H1 (cell line): ENCODE results near the gene AURKB. TPM values are rescaled to one million over a fixed set of nuclear protein-coding genes. Genes with fewer than 3 reads are reported as not detected.
A peak's percentile ranks its signal among the peaks of the same experiment; 100 is the strongest.

Experiments
- CTCF ChIA-PET: fragments of 300-600 bp; sonication (Branson Sonifier 250); formaldehyde crosslinking; loops from one replicate; lab custom pipeline; 2021; ENCODE audit not compliant: partially characterized antibody; lab: Charles Lee
- POLR2A ChIA-PET: fragments of 300-600 bp; sonication (Branson Sonifier 250); formaldehyde crosslinking; loops from one replicate; lab custom pipeline; 2021; ENCODE audit warnings: inconsistent platforms; ENCODE audit not compliant: partially characterized antibody; lab: Charles Lee
- DNase-seq, 2 experiments: peaks; one replicate each; pipeline versions ENCODE4 v3.0.0 to v3.0.0-alpha.2; 2010 to 2022; ENCODE audit warnings: low spot score in 2 of 2, low read depth in 1 of 2, mixed read lengths in 1 of 2
- FAIRE-seq: peaks from 2 replicates; lab custom pipeline; 2011; peaks lifted over from hg19 to GRCh38; lab: Jason Lieb, UNC
- H2AFZ ChIP-seq: 2 replicates; pipeline ENCODE4 v1.8.1; 2012; ENCODE audit warnings: low read length, inconsistent platforms
- H2AK5ac ChIP-seq: 2 replicates; pipeline ENCODE4 v1.6.1; 2013; ENCODE audit warnings: low read depth, low read length
- H2BK120ac ChIP-seq: replicated peaks from 2 replicates; pipeline ENCODE3; 2013; ENCODE audit warnings: low read depth, low read length, inconsistent platforms
- H2BK12ac ChIP-seq: 2 replicates; pipeline ENCODE4 v1.6.1; 2013; ENCODE audit warnings: low read depth, low read length
- H2BK15ac ChIP-seq: 2 replicates; pipeline ENCODE4 v1.6.1; 2013; ENCODE audit warnings: low read length
- H2BK20ac ChIP-seq: 2 replicates; pipeline ENCODE4 v1.6.1; 2013; ENCODE audit warnings: low read length
- H2BK5ac ChIP-seq: 2 replicates; pipeline ENCODE4 v1.6.1; 2013; ENCODE audit warnings: low read depth, low read length
- H3K14ac ChIP-seq: 2 replicates; pipeline ENCODE4 v1.6.1; 2013; ENCODE audit warnings: inconsistent platforms; ENCODE audit not compliant: insufficient read length
- H3K18ac ChIP-seq: 2 replicates; pipeline ENCODE4 v1.6.1; 2013; ENCODE audit warnings: low read length; ENCODE audit errors: extremely low read depth
- H3K23ac ChIP-seq: 2 replicates; pipeline ENCODE4 v1.6.1; 2013; ENCODE audit warnings: inconsistent platforms; ENCODE audit not compliant: insufficient read length
- H3K23me2 ChIP-seq: 2 replicates; pipeline ENCODE4 v1.6.1; 2013; ENCODE audit warnings: low read depth, low read length
- H3K27ac ChIP-seq: 2 replicates; pipeline ENCODE4 v1.6.1; 2011; ENCODE audit warnings: low read depth, low read length, inconsistent platforms
- H3K27me3 ChIP-seq, 4 experiments: replicated peaks in 1 of 4; 1 replicate in 1 of 4; 2 replicates in 3 of 4; pipeline versions ENCODE4 v1.6.1 to v1.8.1; 2011 to 2013; ENCODE audit warnings: low read length in 3 of 4, mild to moderate bottlenecking in 3 of 4, inconsistent platforms in 2 of 4, mixed read lengths in 2 of 4, moderate library complexity in 1 of 4; ENCODE audit not compliant: control insufficient read depth in 3 of 4, insufficient read depth in 3 of 4; ENCODE audit errors: extremely low read depth in 1 of 4
- H3K36me3 ChIP-seq, 4 experiments: 2 replicates each; pipeline versions ENCODE4 v1.6.1 to v1.8.1; 2011 to 2013; ENCODE audit warnings: mild to moderate bottlenecking in 4 of 4, low read length in 3 of 4, moderate library complexity in 2 of 4, control low read depth in 1 of 4, inconsistent platforms in 1 of 4; ENCODE audit not compliant: insufficient read depth in 4 of 4, control insufficient read depth in 2 of 4
- H3K4ac ChIP-seq: replicated peaks from 2 replicates; pipeline ENCODE3; 2013; ENCODE audit warnings: low read length, low read depth, mixed read lengths, inconsistent platforms; ENCODE audit not compliant: insufficient read length
- H3K4me1 ChIP-seq, 4 experiments: replicated peaks in 1 of 4; 1 replicate in 1 of 4; 2 replicates in 3 of 4; pipeline versions ENCODE4 v1.6.1 to v1.8.1; 2011 to 2013; ENCODE audit warnings: low read length in 3 of 4, inconsistent platforms in 2 of 4, mixed read lengths in 1 of 4; ENCODE audit not compliant: insufficient read depth in 4 of 4, control insufficient read depth in 3 of 4
- H3K4me2 ChIP-seq, 2 experiments: 2 replicates each; pipeline versions ENCODE4 v1.6.1 to v1.8.1; 2011 to 2013; ENCODE audit warnings: low read depth in 2 of 2, low read length in 2 of 2, control low read depth in 1 of 2, inconsistent platforms in 1 of 2, mild to moderate bottlenecking in 1 of 2; ENCODE audit not compliant: insufficient read depth in 1 of 2
- H3K4me3 ChIP-seq, 4 experiments: fragments of 200-600, 300-600 bp in 1 of 4; sonication (generic), shearing (Covaris generic), sonication (Bioruptor Twin) in 1 of 4; 2 replicates each; pipeline versions ENCODE4 v1.5.1 to v1.8.1; 2011 to 2016; ENCODE audit warnings: low read length in 4 of 4, low read depth in 3 of 4, control low read depth in 2 of 4, inconsistent platforms in 2 of 4, mild to moderate bottlenecking in 2 of 4, mixed read lengths in 1 of 4, moderate library complexity in 1 of 4; ENCODE audit not compliant: insufficient read depth in 2 of 4; ENCODE audit errors: extremely low read depth in 1 of 4
- H3K56ac ChIP-seq: replicated peaks from 2 replicates; pipeline ENCODE3; 2013; ENCODE audit warnings: low read depth, mild to moderate bottlenecking, mixed read lengths, low read length, inconsistent platforms; ENCODE audit not compliant: insufficient read length
- H3K79me1 ChIP-seq: 2 replicates; pipeline ENCODE4 v1.6.1; 2013; ENCODE audit warnings: low read depth, low read length, control low read depth
- H3K79me2 ChIP-seq, 2 experiments: 2 replicates each; pipeline versions ENCODE4 v1.6.1 to v1.8.1; 2012 to 2013; ENCODE audit warnings: low read length in 2 of 2, mild to moderate bottlenecking in 2 of 2, inconsistent platforms in 1 of 2; ENCODE audit not compliant: insufficient read depth in 2 of 2, control insufficient read depth in 1 of 2
- H3K9ac ChIP-seq, 4 experiments: replicated peaks in 1 of 4; 1 replicate in 1 of 4; 2 replicates in 3 of 4; pipeline versions ENCODE4 v1.6.1 to v1.8.1; 2011 to 2013; ENCODE audit warnings: low read depth in 3 of 4, low read length in 3 of 4, control low read depth in 2 of 4, mild to moderate bottlenecking in 2 of 4, moderate library complexity in 2 of 4, inconsistent platforms in 1 of 4; ENCODE audit errors: extremely low read depth in 1 of 4
- H3K9me3 ChIP-seq, 2 experiments: 2 replicates each; pipeline versions ENCODE4 v1.6.1 to v1.8.1; 2012 to 2013; ENCODE audit warnings: mild to moderate bottlenecking in 2 of 2, moderate library complexity in 2 of 2, control low read depth in 1 of 2, inconsistent platforms in 1 of 2, low read depth in 1 of 2, low read length in 1 of 2, mixed read lengths in 1 of 2; ENCODE audit not compliant: insufficient read depth in 2 of 2
- H4K20me1 ChIP-seq, 2 experiments: replicated peaks in 1 of 2; 2 replicates each; pipeline versions ENCODE3 to v1.8.1; 2011 to 2013; ENCODE audit warnings: inconsistent platforms in 2 of 2, low read length in 2 of 2, mild to moderate bottlenecking in 1 of 2; ENCODE audit not compliant: insufficient read depth in 2 of 2, control insufficient read depth in 1 of 2
- H4K5ac ChIP-seq: 2 replicates; pipeline ENCODE4 v1.6.1; 2013; ENCODE audit warnings: low read length, low read depth, mixed read lengths, inconsistent platforms; ENCODE audit not compliant: insufficient read length
- H4K8ac ChIP-seq: 2 replicates; pipeline ENCODE4 v1.8.0; 2013; ENCODE audit warnings: mild to moderate bottlenecking, moderate library complexity, low read length, inconsistent platforms; ENCODE audit not compliant: insufficient read depth; ENCODE audit errors: extremely low read depth
- H4K91ac ChIP-seq: replicated peaks from 2 replicates; pipeline ENCODE3; 2013; ENCODE audit warnings: low read length, mixed read lengths, inconsistent platforms; ENCODE audit not compliant: insufficient read length
- ATF3 ChIP-seq: IDR thresholded peaks from 2 replicates; pipeline ENCODE4 v1.6.1; 2011; ENCODE audit warnings: low read depth, mild to moderate bottlenecking, low read length; ENCODE audit not compliant: insufficient read depth
- CBX8 ChIP-seq: fragments of 300-800, 300-1000 bp; sonication (generic); IDR thresholded peaks from 2 replicates; pipeline ENCODE4 v1.7.1; 2016; ENCODE audit warnings: low read depth, low read length, borderline replicate concordance
- EP300 ChIP-seq, 2 experiments: IDR thresholded peaks; 1 replicate in 1 of 2; 2 replicates in 1 of 2; pipeline ENCODE4 v1.6.1; 2011 to 2012; ENCODE audit warnings: low read depth in 2 of 2, low read length in 2 of 2, mild to moderate bottlenecking in 2 of 2, borderline replicate concordance in 1 of 2, inconsistent platforms in 1 of 2, moderate library complexity in 1 of 2
- POLR2AphosphoS5 ChIP-seq: IDR thresholded peaks from 2 replicates; pipeline ENCODE4 v1.6.1; 2011; ENCODE audit warnings: low read depth, low read length
- WGBS, 2 experiments: shearing (Covaris generic) in 1 of 2; methylation state at CpG; one replicate each; pipeline versions ENCODE4 v1.1.6 to v1.1.7; 2013 to 2015; ENCODE audit warnings: low lambda C conversion rate in 2 of 2, mixed read lengths in 2 of 2, inconsistent platforms in 1 of 2, low coverage in 1 of 2, missing lambda C conversion rate in 1 of 2; ENCODE audit not compliant: insufficient replicate concordance in 2 of 2, insufficient coverage in 1 of 2, insufficient read length in 1 of 2; ENCODE audit errors: extremely low coverage in 1 of 2, missing lambda C conversion rate in 1 of 2; 5-methylcytosine and 5-hydroxymethylcytosine counted together
- polyA plus RNA-seq, 7 experiments: library from polyadenylated mRNA; depleted of rRNA in 3 of 7; stranded (reverse) in 5 of 7; unstranded in 2 of 7; fragments of >200 nt in 5 of 7; fragments of 200-250 nt in 2 of 7; gene quantifications; 1 replicate in 5 of 7; 2 replicates in 1 of 7; 4 replicates in 1 of 7; pipeline versions ENCODE4 v1.2.1 to v1.2.3, GENCODE V29; 2011 to 2013; ENCODE audit warnings: missing spikeins in 2 of 7, mixed read lengths in 2 of 7
- total RNA-seq: library from RNA; stranded (reverse); fragmentation: NEBNext Ultra II Directional; extraction: Animal tissue kit (Norgen Biotek cat#: 25700); gene quantifications from 2 replicates; pipeline ENCODE4 v1.2.1, GENCODE V29; 2021

Gene AURKB
- total and polyA plus RNA-seq, 2 of the 8 experiments (the other 6 are each of a cell fraction or from before 2014, with no cell fraction given): 102 to 160 TPM

DNA sequence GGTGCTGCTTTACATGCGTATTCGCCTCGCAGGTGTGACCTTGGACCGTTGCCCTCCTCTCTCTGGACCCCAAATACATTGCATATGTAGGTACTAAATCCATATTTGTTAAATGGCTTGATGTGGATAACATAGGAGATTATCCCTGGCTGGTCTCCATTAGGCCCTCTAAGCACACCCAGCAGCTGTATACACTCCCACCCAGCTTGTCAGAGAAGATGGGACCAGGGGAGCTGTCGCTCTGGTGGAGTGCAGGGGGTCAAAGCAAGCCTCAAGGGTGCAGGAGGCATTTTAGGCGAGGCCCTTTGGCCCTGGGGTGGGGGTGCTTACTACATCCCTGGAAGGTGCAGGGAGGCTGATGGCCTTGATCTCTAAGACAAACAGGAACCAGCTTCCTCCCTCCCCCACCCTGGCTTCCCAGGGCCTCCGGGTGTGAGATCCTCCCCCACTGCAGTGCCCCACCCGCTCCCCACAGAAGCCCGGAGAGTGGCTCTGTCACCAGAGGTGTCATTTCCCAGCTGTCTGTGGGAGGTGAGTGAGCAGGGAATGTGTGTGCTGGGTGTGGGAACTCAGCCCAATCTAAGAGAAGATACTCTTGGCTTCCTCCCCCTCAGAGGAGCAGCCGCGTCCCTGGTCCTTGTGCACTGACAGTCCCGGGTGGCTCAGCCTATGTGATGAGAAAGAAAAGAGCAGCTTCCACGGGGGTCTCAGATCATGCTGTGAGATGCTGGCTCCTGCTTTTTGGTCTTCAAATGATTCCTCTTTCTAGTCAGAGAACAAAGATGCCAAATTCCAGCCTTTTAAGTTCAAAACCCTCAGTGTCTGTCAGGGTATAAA, 46.2 kb downstream of the AURKB start:
- Histone ChIP-seq H3K4ac (peak overlapping the region; percentile 69), H2BK15ac (peak overlapping the region; percentile 100; the same call in 1 of the 2 replicates), H3K4me3 (peak overlapping the region in 2 of 4 experiments; percentile 19 to 97; a peak in 4 of 8 replicates), H3K79me2 (peaks cover 0 to 15% of the 10 kb centered on the region in 2 experiments; a peak in 2 of 4 replicates), H2BK12ac (peak overlapping the region; percentile 96), H3K56ac (peak overlapping the region; percentile 28), H4K8ac (peak overlapping the region; percentile 100; the same call in 1 of the 2 replicates), H3K9ac (peak overlapping the region in 3 of 4 experiments; percentile 57 to 78 (median 60); a peak in 6 of 7 replicates), H3K23ac (no peak overlapping the region), H2BK5ac (peak overlapping the region; percentile 100), H4K91ac (peak overlapping the region; percentile 92), H3K79me1 (peaks cover 8% of the 10 kb centered on the region), H3K14ac (no peak overlapping the region), H3K9me3 (no peaks in the 10 kb centered on the region), H3K36me3 (peaks cover 0 to 10% (median 5%) of the 10 kb centered on the region in 4 experiments; a peak in 6 of 8 replicates), H2BK20ac (peak overlapping the region; percentile 82), H3K27ac (peak overlapping the region; percentile 99; the same call in 1 of the 2 replicates), H2AK5ac (peak overlapping the region; percentile 88; the same call in 1 of the 2 replicates), H3K4me1 (peaks cover 4 to 25% (median 21%) of the 10 kb centered on the region in 4 experiments), H4K20me1 (peaks cover 8 to 9% of the 10 kb centered on the region in 2 experiments), H2BK120ac (peak overlapping the region; percentile 95), H4K5ac (peak overlapping the region; percentile 27), H3K23me2 (peaks cover 16% of the 10 kb centered on the region), H3K27me3 (no peaks in the 10 kb centered on the region), H3K18ac (peak overlapping the region; percentile 95), H3K4me2 (peak overlapping the region; percentile 85 to 95), H2AFZ (peak overlapping the region; percentile 63; the same call in 1 of the 2 replicates)
- ChIA-PET POLR2A (interaction anchor here (0.6 to 15.7 kb wide), 20 partner anchors 10 to 477 kb away, joined by 3 to 289 read pairs (median 4); partner anchors contain the start of genes AURKB, BORCS6, PER1 and TMEM107), CTCF (interaction anchor here (0.6 to 1.4 kb wide), 8 partner anchors 17 to 174 kb away, joined by 3 to 5 read pairs (median 4); no protein-coding TSS in a partner anchor)
- WGBS, 2 experiments: 42% methylated on average over 13 of the region's 13 CpGs; no CpG with 5 or more reads in 1 of the 2 experiments
- FAIRE-seq (no peak), DNase-seq (no peak)
- TF ChIP-seq POLR2AphosphoS5: no peak
- no peak for TF ChIP-seq CBX8
- TF ChIP-seq EP300 (IDR thresholded peaks at IDR 0.05; ENCODE audit: borderline replicate concordance in 1 of 2, low read depth in 2 of 2, low read length in 2 of 2): no peak
- 0 out of 2 replicates have a peak, but pooled peaks have one; percentile 6 for TF ChIP-seq ATF3
